HepG2 (cell line): ENCODE measurements around the gene MSH3. TPM values are rescaled to one million over a fixed set of nuclear protein-coding genes. Genes with fewer than 3 reads are reported as not detected.

Source experiments
- ATAC-seq: fragments of 200-7000 bp; cut with Tn5 transposase; 3 replicates; pipeline ENCODE4 v1.9.1; 2020; ENCODE audit warnings: mild to moderate bottlenecking, moderate library complexity
- BruUV-seq: library from RNA; stranded (reverse); fragments of 400-500 nt; replicated peaks from 2 replicates; lab custom pipeline; 2021; lab: Mats Ljungman, UMichigan
- CTCF ChIA-PET: fragments of 300-600 bp; formaldehyde crosslinking; extraction: SDS; loops from one replicate; lab custom pipeline; 2021; ENCODE audit warnings: low total read pairs, inconsistent platforms, low intra/inter-chr PET ratio; lab: Yijun Ruan, JAX
- POLR2A ChIA-PET: fragments of 350-600 bp; sonication (Branson Sonifier 250); formaldehyde crosslinking; loops from one replicate; lab custom pipeline; 2020; ENCODE audit warnings: antibody characterized with exemption, inconsistent platforms; lab: Yijun Ruan, JAX
- DNase-seq: peaks from one replicate; pipeline ENCODE4 v3.0.0-alpha.2; 2015; ENCODE audit warnings: low spot score
- FAIRE-seq: peaks from 3 replicates; lab custom pipeline; 2011; peaks lifted over from hg19 to GRCh38; lab: Jason Lieb, UNC
- H2AFZ ChIP-seq: one replicate; pipeline ENCODE4 v1.6.1; 2011; ENCODE audit warnings: low read length, inconsistent platforms
- H3K27ac ChIP-seq: fragments of 300-600 bp; 3 replicates; pipeline ENCODE4 v1.8.0; 2011; ENCODE audit warnings: mixed run types, mild to moderate bottlenecking, mixed read lengths, low read length, inconsistent platforms; ENCODE audit not compliant: insufficient read depth; ENCODE audit errors: extremely low read length
- H3K27me3 ChIP-seq, 2 experiments: fragments of 200-600 bp in 1 of 2; 2 replicates in 1 of 2; 3 replicates in 1 of 2; pipeline versions ENCODE4 v1.6.0 to v1.8.0; 2011; ENCODE audit warnings: low read length in 2 of 2, mild to moderate bottlenecking in 2 of 2, moderate library complexity in 2 of 2, inconsistent platforms in 1 of 2; ENCODE audit not compliant: insufficient read depth in 2 of 2, control insufficient read depth in 1 of 2
- H3K36me3 ChIP-seq, 2 experiments: fragments of 200-600 bp in 1 of 2; replicated peaks in 1 of 2; 2 replicates in 1 of 2; 3 replicates in 1 of 2; pipeline versions ENCODE4 v1.5.1 to v1.8.0; 2011; ENCODE audit warnings: low read length in 2 of 2, inconsistent platforms in 1 of 2; ENCODE audit not compliant: insufficient read depth in 2 of 2, control insufficient read depth in 1 of 2
- H3K4me1 ChIP-seq: 2 replicates; pipeline ENCODE4 v1.5.1; 2012; ENCODE audit warnings: low read length, inconsistent platforms; ENCODE audit not compliant: insufficient read depth
- H3K4me2 ChIP-seq: 2 replicates; pipeline ENCODE4 v1.6.0; 2011; ENCODE audit warnings: low read depth, low read length, inconsistent platforms
- H3K4me3 ChIP-seq, 3 experiments: fragments of 200-600 bp in 1 of 3; sonication (generic), shearing (Covaris generic) in 1 of 3; replicated peaks in 1 of 3; 2 replicates each; pipeline ENCODE4 v1.5.1; 2011 to 2016; ENCODE audit warnings: low read length in 3 of 3, inconsistent platforms in 2 of 3, low read depth in 2 of 3, mild to moderate bottlenecking in 2 of 3, control low read depth in 1 of 3, mixed read lengths in 1 of 3; ENCODE audit not compliant: insufficient read depth in 1 of 3
- H3K79me2 ChIP-seq: one replicate; pipeline ENCODE4 v1.6.1; 2011; ENCODE audit warnings: low read length, inconsistent platforms; ENCODE audit not compliant: insufficient read depth
- H3K9ac ChIP-seq: 2 replicates; pipeline ENCODE4 v1.6.0; 2011; ENCODE audit warnings: mild to moderate bottlenecking, low read depth, low read length, inconsistent platforms; ENCODE audit not compliant: insufficient read depth
- H3K9me3 ChIP-seq: 2 replicates; pipeline ENCODE4 v1.5.1; 2012; ENCODE audit warnings: mild to moderate bottlenecking, low read length
- H4K20me1 ChIP-seq: 2 replicates; pipeline ENCODE4 v1.6.0; 2011; ENCODE audit warnings: inconsistent platforms, mild to moderate bottlenecking, low read length, moderate library complexity; ENCODE audit not compliant: insufficient read depth
- ELF3 ChIP-seq: IDR thresholded peaks from 2 replicates; pipeline ENCODE4 v1.6.1; 2016; ENCODE audit warnings: missing genetic modification reagents, missing compliant biosample characterization
- SALL1 ChIP-seq: sonication (generic); formaldehyde crosslinking; IDR thresholded peaks from 2 replicates; pipeline ENCODE4 v1.8.0; 2022; ENCODE audit warnings: mild to moderate bottlenecking, missing genetic modification reagents
- whole genome bisulfite sequencing: methylation state at CpG from one replicate; pipeline ENCODE4 v1.1.6; 2017; ENCODE audit warnings: low lambda C conversion rate; 5-methylcytosine and 5-hydroxymethylcytosine counted together
- in situ Hi-C: cut with HindIII; loops from 2 replicates; pipeline ENCODE4 v1.10.0; 2017; ENCODE audit warnings: low pct_unique_long_range_greater_than_20kb; ENCODE audit not compliant: extremely low pct_ligation_motif_present
- intact Hi-C: fragments of 100-400 bp; cut with micrococcal nuclease; formaldehyde crosslinking; loops from one replicate; pipeline ENCODE4 v1.10.0; 2022; ENCODE audit not compliant: unreplicated experiment
- polyA plus RNA-seq, 8 experiments: library from polyadenylated mRNA; depleted of rRNA in 3 of 8; stranded (reverse) in 7 of 8; unstranded in 1 of 8; fragments of >200 nt; fragmentation: Illumina TruSeq in 4 of 8; extraction: Trizol in 4 of 8; gene quantifications; 2 replicates each; pipeline versions ENCODE4 v1.2.1 to v1.2.3, GENCODE V29; 2011 to 2016; ENCODE audit warnings: low read depth in 4 of 8, missing spikeins in 1 of 8, mixed read lengths in 1 of 8; ENCODE audit not compliant: insufficient read depth in 1 of 8
- total RNA-seq, 5 experiments: library from RNA; depleted of rRNA; stranded (reverse); fragments of >200 nt; fragmentation: Illumina TruSeq; extraction: Trizol; gene quantifications; 2 replicates each; pipeline ENCODE4 v1.2.3, GENCODE V29; 2016; ENCODE audit warnings: low read depth in 1 of 5
- TF ChIP-seq, protein P1 (sequence below): IDR thresholded peaks from 2 replicates; pipeline ENCODE4 v1.6.1; 2016; ENCODE audit warnings: low read depth
- TF ChIP-seq, protein P2 (sequence below): sonication (generic); formaldehyde crosslinking; IDR thresholded peaks from 2 replicates; pipeline ENCODE4 v1.4.0; 2020; ENCODE audit warnings: missing genetic modification reagents, mild to moderate bottlenecking, borderline replicate concordance
- TF ChIP-seq, protein P3 (sequence below): sonication (generic); IDR thresholded peaks from 2 replicates; pipeline ENCODE4 v1.6.1; 2016; ENCODE audit warnings: low read depth, borderline replicate concordance

Gene MSH3
- total and polyA plus RNA-seq, 2 of the 13 experiments (the other 11 are each of a cell fraction or from before 2014, with no cell fraction given), result 4.0 to 16.4 TPM

DNA sequence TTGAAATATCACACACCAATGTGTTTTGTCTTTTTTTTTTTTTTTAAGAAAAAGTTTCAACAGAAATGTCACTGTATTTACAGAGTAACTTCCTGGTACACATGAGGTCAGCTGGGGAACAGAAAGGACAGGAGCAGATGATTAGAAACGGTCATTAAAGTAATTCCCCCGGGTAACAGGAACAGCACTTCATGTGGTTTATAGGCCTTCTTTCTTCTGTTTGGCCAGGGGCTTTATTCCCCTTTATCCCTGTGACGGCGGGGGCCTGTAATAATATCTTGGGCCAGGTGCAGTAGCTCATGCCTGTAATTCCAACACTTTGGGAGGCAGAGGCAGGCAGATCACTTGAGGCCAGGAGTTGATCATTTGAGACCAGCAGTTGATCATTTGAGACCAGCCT, 30.5 kb upstream of the MSH3 start:
- Histone ChIP-seq H3K79me2 (no peaks in the 10 kb centered on the region), H3K4me1 (peaks cover 13% of the 10 kb centered on the region), H3K9ac (no peak overlapping the region), H3K9me3 (no peaks in the 10 kb centered on the region), H3K27ac (no peak overlapping the region), H2AFZ (no peak overlapping the region), H3K4me2 (no peak overlapping the region), H3K4me3 (no peak overlapping the region), H3K36me3 (no peaks in the 10 kb centered on the region), H3K27me3 (no peaks in the 10 kb centered on the region), H4K20me1 (no peaks in the 10 kb centered on the region)
- ChIA-PET CTCF (no interaction called here), POLR2A (no interaction called here)
- intact Hi-C loops (no loop called here), in situ Hi-C loops (no loop called here)
- DNase-seq (no peak), ATAC-seq (peak; percentile 47; the same call in 2 of the 3 replicates), FAIRE-seq (no peak)
- no TSS peak for BruUV-seq
- 59% methylated on average over 4 of the region's 4 CpGs for WGBS
- TF ChIP-seq, protein P1, sequence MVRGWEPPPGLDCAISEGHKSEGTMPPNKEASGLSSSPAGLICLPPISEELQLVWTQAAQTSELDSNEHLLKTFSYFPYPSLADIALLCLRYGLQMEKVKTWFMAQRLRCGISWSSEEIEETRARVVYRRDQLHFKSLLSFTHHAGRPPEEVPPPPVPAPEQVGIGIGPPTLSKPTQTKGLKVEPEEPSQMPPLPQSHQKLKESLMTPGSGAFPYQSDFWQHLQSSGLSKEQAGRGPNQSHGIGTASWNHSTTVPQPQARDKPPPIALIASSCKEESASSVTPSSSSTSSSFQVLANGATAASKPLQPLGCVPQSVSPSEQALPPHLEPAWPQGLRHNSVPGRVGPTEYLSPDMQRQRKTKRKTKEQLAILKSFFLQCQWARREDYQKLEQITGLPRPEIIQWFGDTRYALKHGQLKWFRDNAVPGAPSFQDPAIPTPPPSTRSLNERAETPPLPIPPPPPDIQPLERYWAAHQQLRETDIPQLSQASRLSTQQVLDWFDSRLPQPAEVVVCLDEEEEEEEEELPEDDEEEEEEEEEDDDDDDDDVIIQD (CRISPR knock-in tag), result peak; percentile 46; the same call in 1 of the 2 replicates
- TF ChIP-seq, protein P2, sequence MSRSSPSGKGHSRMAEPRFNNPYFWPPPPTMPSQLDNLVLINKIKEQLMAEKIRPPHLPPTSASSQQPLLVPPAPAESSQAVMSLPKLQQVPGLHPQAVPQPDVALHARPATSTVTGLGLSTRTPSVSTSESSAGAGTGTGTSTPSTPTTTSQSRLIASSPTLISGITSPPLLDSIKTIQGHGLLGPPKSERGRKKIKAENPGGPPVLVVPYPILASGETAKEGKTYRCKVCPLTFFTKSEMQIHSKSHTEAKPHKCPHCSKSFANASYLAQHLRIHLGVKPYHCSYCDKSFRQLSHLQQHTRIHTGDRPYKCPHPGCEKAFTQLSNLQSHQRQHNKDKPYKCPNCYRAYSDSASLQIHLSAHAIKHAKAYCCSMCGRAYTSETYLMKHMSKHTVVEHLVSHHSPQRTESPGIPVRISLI (CRISPR knock-in tag), result 0 out of 2 replicates have a peak, but pooled peaks have one; percentile 17
- TF ChIP-seq ELF3 (CRISPR knock-in tag) (peak; percentile 80), SALL1 (no peak)
- TF ChIP-seq, protein P3, sequence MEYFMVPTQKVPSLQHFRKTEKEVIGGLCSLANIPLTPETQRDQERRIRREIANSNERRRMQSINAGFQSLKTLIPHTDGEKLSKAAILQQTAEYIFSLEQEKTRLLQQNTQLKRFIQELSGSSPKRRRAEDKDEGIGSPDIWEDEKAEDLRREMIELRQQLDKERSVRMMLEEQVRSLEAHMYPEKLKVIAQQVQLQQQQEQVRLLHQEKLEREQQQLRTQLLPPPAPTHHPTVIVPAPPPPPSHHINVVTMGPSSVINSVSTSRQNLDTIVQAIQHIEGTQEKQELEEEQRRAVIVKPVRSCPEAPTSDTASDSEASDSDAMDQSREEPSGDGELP, result peak; percentile 53; the same call in 1 of the 2 replicates
